ENCODE data around the gene CYP1A2. TPM values are rescaled to one million over a fixed set of nuclear protein-coding genes. Genes with fewer than 3 reads are reported as not detected.

The CYP1A2 gene
- total and polyA plus RNA-seq, 2 of the 13 experiments (the other 11 are each of a cell fraction or from before 2014, with no cell fraction given): 0.07 TPM; not detected in 1

DNA sequence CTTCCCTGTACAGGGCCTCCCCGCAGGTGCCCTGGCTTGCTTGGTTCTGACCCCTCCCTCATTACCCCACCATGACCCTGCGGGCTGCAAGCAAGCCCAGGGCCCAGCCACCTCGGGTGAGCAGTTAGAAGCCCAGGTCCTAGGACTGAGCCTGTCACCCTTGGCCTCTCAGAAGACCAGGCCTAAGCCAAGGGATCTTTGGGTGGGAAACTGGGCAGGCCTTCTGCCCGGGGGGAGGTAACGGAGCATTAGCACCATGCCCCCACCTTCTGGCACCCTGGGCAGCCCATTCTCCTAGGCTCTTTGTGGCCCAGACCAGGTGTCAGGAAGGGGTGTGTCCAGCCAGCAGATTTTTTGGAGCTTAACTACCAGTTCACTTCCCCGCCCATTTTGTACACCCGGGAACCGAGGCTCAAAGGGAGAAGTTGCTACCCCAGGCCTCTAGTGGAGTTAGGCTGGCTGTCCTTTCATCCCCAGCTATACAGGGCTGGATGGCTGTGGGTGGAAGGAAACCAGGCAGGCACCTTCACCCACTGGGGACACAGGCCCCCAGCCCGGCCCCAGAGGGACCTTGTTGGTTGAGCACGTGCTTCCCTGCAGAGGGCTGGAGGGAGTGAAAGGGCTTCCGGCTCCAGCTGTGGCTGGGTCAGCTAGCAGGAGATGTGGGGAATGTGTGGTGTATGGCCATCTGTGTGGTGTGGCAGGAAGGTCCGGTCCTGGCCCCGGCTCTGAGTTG is 34.6 kb downstream of the CYP1A2 start (continued):
- TF ChIP-seq ZNF407 (CRISPR knock-in tag; IDR thresholded peaks at IDR 0.05; ENCODE audit: not compliant biosample characterization) (peak; percentile 35), ZSCAN12 (CRISPR knock-in tag; IDR thresholded peaks at IDR 0.05) (no peak), KAT8 (CRISPR knock-in tag; IDR thresholded peaks at IDR 0.05) (0 out of 2 replicates have a peak, but pooled peaks have one; percentile 28), TFDP1 (CRISPR knock-in tag; IDR thresholded peaks at IDR 0.05; ENCODE audit: borderline replicate concordance) (peak; percentile 65; the same call in 1 of the 2 replicates), NCOA1 (CRISPR knock-in tag; IDR thresholded peaks at IDR 0.05) (peak; percentile 64; the same call in 1 of the 2 replicates), NKX3-1 (CRISPR knock-in tag; IDR thresholded peaks at IDR 0.05) (0 out of 2 replicates have a peak, but pooled peaks have one; percentile 28), TCF7 (IDR thresholded peaks at IDR 0.05; ENCODE audit: low read depth) (no peak), KDM2A (CRISPR knock-in tag; IDR thresholded peaks at IDR 0.05; ENCODE audit: borderline replicate concordance, low read depth) (peak; percentile 52; the same call in 1 of the 2 replicates), SRSF1 (optimal IDR thresholded peaks at IDR 0.05; ENCODE audit: low read depth, low read length) (peak; percentile 24), ZNF101 (CRISPR knock-in tag; IDR thresholded peaks at IDR 0.05; ENCODE audit: borderline replicate concordance, low read depth) (no peak), FOXA3 (CRISPR knock-in tag; IDR thresholded peaks at IDR 0.05) (0 out of 2 replicates have a peak, but pooled peaks have one; percentile 4), ZNF891 (CRISPR knock-in tag; IDR thresholded peaks at IDR 0.05) (peak; percentile 38; the same call in 1 of the 2 replicates), HOXA3 (CRISPR knock-in tag; IDR thresholded peaks at IDR 0.05) (peak; percentile 40; the same call in 1 of the 2 replicates), MXD1 (CRISPR knock-in tag; IDR thresholded peaks at IDR 0.05) (peak; percentile 70; the same call in 1 of the 2 replicates), ZNF709 (CRISPR knock-in tag; IDR thresholded peaks at IDR 0.05) (0 out of 2 replicates have a peak, but pooled peaks have one; percentile 16), MTERF4 (CRISPR knock-in tag; IDR thresholded peaks at IDR 0.05) (peak; percentile 74; the same call in 1 of the 2 replicates), ZNF24 (IDR thresholded peaks at IDR 0.05) (no peak)
